Naive thymus-derived CD8-positive, alpha-beta T cell (primary cell): ENCODE results near the gene CFB. TPM values are rescaled to one million over a fixed set of nuclear protein-coding genes. Genes with fewer than 3 reads are reported as not detected.

Experiments used
- ATAC-seq, 2 donors: fragments of 150-1000 bp; cut with Tn5 transposase in 1 of 2; sonication (Bioruptor Pico), chemical (Tn5 transposase) in 1 of 2; 1 replicate in 1 of 2; 2 replicates in 1 of 2; pipeline ENCODE4 v1.10.0; 2021; ENCODE audit warnings: mild to moderate bottlenecking in 2 of 2, moderate library complexity in 2 of 2
- POLR2A ChIA-PET: fragments of 350-600 bp; sonication (Branson Sonifier 250); formaldehyde crosslinking; loops from one replicate; lab custom pipeline; 2021; ENCODE audit warnings: antibody characterized with exemption; lab: Charles Lee
- DNase-seq, 10 donors: peaks; one replicate each; pipeline versions ENCODE4 v3.0.0 to v3.0.0-alpha.2; 2020 to 2022
- H3K27ac Mint-ChIP-seq, 10 donors: one replicate each; pipeline ENCODE4 v1.8.0; 2020 to 2022; ENCODE audit warnings: mild to moderate bottlenecking in 10 of 10, mixed read lengths in 10 of 10, moderate library complexity in 4 of 10, inconsistent platforms in 1 of 10
- H3K27me3 Mint-ChIP-seq, 5 donors: one replicate each; pipeline ENCODE4 v1.8.0; 2021 to 2022; ENCODE audit warnings: mixed read lengths in 5 of 5
- H3K36me3 Mint-ChIP-seq, 3 donors: one replicate each; pipeline ENCODE4 v1.8.0; 2020 to 2022; ENCODE audit warnings: mixed read lengths in 3 of 3, mild to moderate bottlenecking in 2 of 3, inconsistent platforms in 1 of 3
- H3K4me1 Mint-ChIP-seq, 4 donors: one replicate each; pipeline ENCODE4 v1.8.0; 2021 to 2022; ENCODE audit warnings: mixed read lengths in 4 of 4
- H3K4me3 Mint-ChIP-seq, 10 donors: one replicate each; pipeline ENCODE4 v1.8.0; 2020 to 2022; ENCODE audit warnings: mild to moderate bottlenecking in 10 of 10, mixed read lengths in 10 of 10, moderate library complexity in 6 of 10, inconsistent platforms in 1 of 10
- H3K9me3 Mint-ChIP-seq, 9 donors: one replicate each; pipeline ENCODE4 v1.8.0; 2020 to 2022; ENCODE audit warnings: mixed read lengths in 9 of 9, mild to moderate bottlenecking in 3 of 9, inconsistent platforms in 1 of 9, moderate library complexity in 1 of 9
- polyA plus RNA-seq, 3 donors: library from polyadenylated mRNA; unstranded; fragments of 300-500 nt; fragmentation: Illumina TruSeq; gene quantifications; one replicate each; pipeline ENCODE4 v1.2.3, GENCODE V29; 2021
- total RNA-seq, 8 experiments: library from RNA in 2 of 8; stranded (reverse) in 2 of 8; gene quantifications; one replicate each; pipeline ENCODE4 v1.2.3 and lab custom pipeline; 2021 to 2026

Gene CFB
- total and polyA plus RNA-seq, 5 experiments from 2014 or later = 0.22 to 1.4 (median 0.81) TPM; not detected in 1

DNA sequence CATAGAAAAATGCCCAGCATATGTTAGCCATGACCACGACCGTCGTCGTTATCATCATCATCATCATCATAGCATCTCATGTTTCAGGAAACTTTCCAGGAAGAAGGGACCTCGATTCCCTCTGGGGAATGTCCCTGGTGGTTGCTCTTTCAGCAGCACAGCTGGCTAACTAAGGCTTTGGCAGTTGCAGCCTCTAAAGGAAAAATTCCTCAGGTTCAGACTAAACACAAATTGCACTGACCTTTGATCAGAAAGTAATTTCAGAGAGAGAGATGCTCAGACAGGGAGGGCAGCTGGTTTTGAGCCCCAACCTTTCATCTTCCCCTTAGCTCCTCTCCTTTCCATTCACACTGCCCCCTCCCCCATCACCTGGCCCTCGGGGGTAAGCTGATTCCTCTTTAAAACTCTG is 5.6 kb upstream of the CFB start:
- no peak for DNase-seq
- ATAC-seq = no peak
- no peaks in the 10 kb centered on the region for H3K9me3 Mint-ChIP-seq
- H3K4me1 Mint-ChIP-seq = peaks cover 0 to 5% (median 0%) of the 10 kb centered on the region in 4 donors
- H3K4me3 Mint-ChIP-seq = no peak overlapping the region
- POLR2A ChIA-PET = no interaction called here
- no peaks in the 10 kb centered on the region for H3K36me3 Mint-ChIP-seq
- no peak overlapping the region for H3K27ac Mint-ChIP-seq
- H3K27me3 Mint-ChIP-seq = peaks cover 0 to 9% (median 8%) of the 10 kb centered on the region in 5 donors

DNA sequence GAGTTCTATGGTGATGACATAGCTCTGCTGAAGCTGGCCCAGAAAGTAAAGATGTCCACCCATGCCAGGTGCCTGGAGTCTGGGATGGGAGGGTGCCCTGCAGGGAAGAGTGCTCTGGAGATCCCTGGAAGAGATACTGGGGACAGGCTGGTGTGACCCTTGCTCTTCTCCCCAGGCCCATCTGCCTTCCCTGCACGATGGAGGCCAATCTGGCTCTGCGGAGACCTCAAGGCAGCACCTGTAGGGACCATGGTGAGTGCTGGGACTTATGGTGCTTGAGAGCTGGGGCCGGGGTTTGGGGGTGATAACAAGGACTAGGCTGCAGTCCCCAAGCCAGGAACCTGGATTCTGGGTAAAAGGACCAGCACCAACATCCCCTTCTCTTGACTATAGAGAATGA is 2.2 kb upstream of the CFB start:
- no peaks in the 10 kb centered on the region for H3K9me3 Mint-ChIP-seq
- POLR2A ChIA-PET = no interaction called here
- DNase-seq = peak in 1 of 10 donors; percentile 48
- ATAC-seq = no peak
- no peak overlapping the region for H3K27ac Mint-ChIP-seq
- peaks cover 0 to 13% (median 1%) of the 10 kb centered on the region in 4 donors for H3K4me1 Mint-ChIP-seq
- no peak overlapping the region for H3K4me3 Mint-ChIP-seq
- H3K27me3 Mint-ChIP-seq = peaks cover 0 to 9% (median 8%) of the 10 kb centered on the region in 5 donors
- no peaks in the 10 kb centered on the region for H3K36me3 Mint-ChIP-seq

DNA sequence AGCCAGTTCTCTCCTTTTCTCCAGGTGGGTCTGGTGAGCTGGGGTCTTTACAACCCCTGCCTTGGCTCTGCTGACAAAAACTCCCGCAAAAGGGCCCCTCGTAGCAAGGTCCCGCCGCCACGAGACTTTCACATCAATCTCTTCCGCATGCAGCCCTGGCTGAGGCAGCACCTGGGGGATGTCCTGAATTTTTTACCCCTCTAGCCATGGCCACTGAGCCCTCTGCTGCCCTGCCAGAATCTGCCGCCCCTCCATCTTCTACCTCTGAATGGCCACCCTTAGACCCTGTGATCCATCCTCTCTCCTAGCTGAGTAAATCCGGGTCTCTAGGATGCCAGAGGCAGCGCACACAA is 765 bp upstream of the CFB start:
- no peaks in the 10 kb centered on the region for H3K9me3 Mint-ChIP-seq
- H3K27me3 Mint-ChIP-seq = peaks cover 0 to 9% (median 8%) of the 10 kb centered on the region in 5 donors
- H3K4me3 Mint-ChIP-seq = no peak overlapping the region
- no peak overlapping the region for H3K27ac Mint-ChIP-seq
- DNase-seq (peak in 1 of 10 donors; percentile 24), ATAC-seq (no peak)
- POLR2A ChIA-PET = no interaction called here
- no peaks in the 10 kb centered on the region for H3K36me3 Mint-ChIP-seq
- peaks cover 0 to 15% (median 1%) of the 10 kb centered on the region in 4 donors for H3K4me1 Mint-ChIP-seq

DNA sequence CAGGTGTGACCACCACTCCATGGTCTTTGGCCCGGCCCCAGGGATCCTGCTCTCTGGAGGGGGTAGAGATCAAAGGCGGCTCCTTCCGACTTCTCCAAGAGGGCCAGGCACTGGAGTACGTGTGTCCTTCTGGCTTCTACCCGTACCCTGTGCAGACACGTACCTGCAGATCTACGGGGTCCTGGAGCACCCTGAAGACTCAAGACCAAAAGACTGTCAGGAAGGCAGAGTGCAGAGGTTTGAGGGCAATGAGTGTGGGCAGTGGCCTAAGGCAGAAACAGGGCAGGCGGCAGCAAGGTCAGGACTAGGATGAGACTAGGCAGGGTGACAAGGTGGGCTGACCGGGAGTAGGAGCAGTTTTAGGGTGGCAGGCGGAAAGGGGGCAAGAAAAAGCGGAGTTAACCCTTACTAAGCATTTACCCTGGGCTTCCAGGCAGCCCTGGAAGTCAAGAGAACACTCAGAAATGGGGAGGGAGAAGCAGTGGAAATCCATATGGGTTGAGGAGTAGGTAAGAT is 533 bp downstream of the CFB start:
- Mint-ChIP-seq H3K27me3 (peaks cover 0 to 9% (median 8%) of the 10 kb centered on the region in 5 donors), H3K9me3 (no peaks in the 10 kb centered on the region), H3K27ac (peak overlapping the region in 2 of 10 donors; percentile 15 to 59), H3K36me3 (peaks cover 0 to 2% (median 0%) of the 10 kb centered on the region in 3 donors), H3K4me1 (peaks cover 0 to 15% (median 1%) of the 10 kb centered on the region in 4 donors), H3K4me3 (no peak overlapping the region)
- POLR2A ChIA-PET = no interaction called here
- ATAC-seq (no peak), DNase-seq (no peak)

- Mint-ChIP-seq H3K4me3 (no peak overlapping the region), H3K27ac (peak overlapping the region in 3 of 10 donors; percentile 28 to 69 (median 55)), H3K27me3 (peaks cover 0 to 8% (median 6%) of the 10 kb centered on the region in 5 donors), H3K36me3 (peaks cover 0 to 2% (median 0%) of the 10 kb centered on the region in 3 donors), H3K4me1 (peaks cover 0 to 14% (median 1%) of the 10 kb centered on the region in 4 donors), H3K9me3 (no peaks in the 10 kb centered on the region)
- POLR2A ChIA-PET = no interaction called here
- no peak for ATAC-seq
- DNase-seq = no peak
Measured at GRCh38 chr6:31947070-31947675, 1.3 kb downstream of the CFB start.

GRCh38 chr6:31947864-31948263 is 2.0 kb downstream of the CFB start:
- no peak for DNase-seq
- H3K27ac Mint-ChIP-seq = peak overlapping the region in 4 of 10 donors; percentile 19 to 69 (median 28)
- H3K36me3 Mint-ChIP-seq = peaks cover 0 to 8% (median 0%) of the 10 kb centered on the region in 3 donors
- no peak for ATAC-seq
- H3K9me3 Mint-ChIP-seq = no peaks in the 10 kb centered on the region
- H3K4me3 Mint-ChIP-seq = no peak overlapping the region
- POLR2A ChIA-PET = no interaction called here
- H3K27me3 Mint-ChIP-seq = peaks cover 0 to 1% (median 0%) of the 10 kb centered on the region in 5 donors
- H3K4me1 Mint-ChIP-seq = peaks cover 0 to 10% (median 1%) of the 10 kb centered on the region in 4 donors

DNA sequence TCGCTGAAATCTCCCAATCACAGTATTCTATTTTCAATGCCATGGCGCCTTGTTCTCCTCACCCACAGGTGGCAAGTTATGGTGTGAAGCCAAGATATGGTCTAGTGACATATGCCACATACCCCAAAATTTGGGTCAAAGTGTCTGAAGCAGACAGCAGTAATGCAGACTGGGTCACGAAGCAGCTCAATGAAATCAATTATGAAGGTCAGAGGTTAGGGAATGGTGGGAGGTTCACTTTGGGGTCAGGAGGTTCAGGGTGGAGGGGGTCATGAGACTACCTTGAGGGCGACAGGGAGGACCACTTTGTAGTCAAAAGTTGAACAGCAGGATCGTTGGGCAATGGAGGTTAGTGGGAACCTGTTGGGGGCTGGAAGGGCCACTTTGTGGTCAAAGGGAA is 2.4 kb downstream of the CFB start:
- peaks cover 0 to 1% (median 0%) of the 10 kb centered on the region in 5 donors for H3K27me3 Mint-ChIP-seq
- POLR2A ChIA-PET = no interaction called here
- DNase-seq (no peak), ATAC-seq (no peak)
- peak overlapping the region in 1 of 10 donors; percentile 4 for H3K4me3 Mint-ChIP-seq
- peaks cover 1 to 12% (median 2%) of the 10 kb centered on the region in 3 donors for H3K36me3 Mint-ChIP-seq
- H3K27ac Mint-ChIP-seq = peak overlapping the region in 3 of 10 donors; percentile 29 to 65 (median 63)
- no peaks in the 10 kb centered on the region for H3K9me3 Mint-ChIP-seq
- peaks cover 0 to 12% (median 1%) of the 10 kb centered on the region in 4 donors for H3K4me1 Mint-ChIP-seq

DNA sequence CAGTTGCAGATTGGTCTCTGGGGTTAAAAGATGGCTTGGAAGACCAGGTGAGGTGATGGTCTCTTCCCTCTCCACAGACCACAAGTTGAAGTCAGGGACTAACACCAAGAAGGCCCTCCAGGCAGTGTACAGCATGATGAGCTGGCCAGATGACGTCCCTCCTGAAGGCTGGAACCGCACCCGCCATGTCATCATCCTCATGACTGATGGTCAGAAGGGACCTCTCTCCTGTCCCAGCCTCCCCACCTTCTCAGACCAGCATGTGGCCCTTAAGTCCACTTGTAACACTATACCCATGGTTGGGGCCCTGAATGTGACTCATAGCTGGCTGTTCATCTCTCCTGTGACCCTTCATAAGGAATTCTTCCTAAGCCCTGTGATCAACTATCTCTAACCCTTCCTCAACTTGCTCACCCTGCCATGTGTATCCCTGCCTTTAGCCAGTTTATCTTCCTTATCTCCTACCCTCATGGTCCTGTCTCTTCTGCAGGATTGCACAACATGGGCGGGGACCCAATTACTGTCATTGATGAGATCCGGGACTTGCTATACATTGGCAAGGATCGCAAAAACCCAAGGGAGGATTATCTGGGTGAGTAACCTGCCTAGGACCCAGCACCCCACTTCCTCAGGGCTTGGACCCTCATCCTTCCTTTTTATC is 3.0 kb downstream of the CFB start:
- Mint-ChIP-seq H3K27me3 (peaks cover 0 to 1% (median 0%) of the 10 kb centered on the region in 5 donors), H3K27ac (peak overlapping the region in 5 of 10 donors; percentile 0 to 82 (median 47)), H3K36me3 (peaks cover 4 to 18% (median 7%) of the 10 kb centered on the region in 3 donors), H3K4me1 (peaks cover 0 to 13% (median 1%) of the 10 kb centered on the region in 4 donors), H3K4me3 (no peak overlapping the region), H3K9me3 (no peaks in the 10 kb centered on the region)
- no peak for ATAC-seq
- POLR2A ChIA-PET = interaction anchor here (0.6 kb wide), 1 partner anchor 41 kb away, joined by 8 read pairs; no protein-coding TSS in a partner anchor
- DNase-seq = peak in 1 of 10 donors; percentile 24

DNA sequence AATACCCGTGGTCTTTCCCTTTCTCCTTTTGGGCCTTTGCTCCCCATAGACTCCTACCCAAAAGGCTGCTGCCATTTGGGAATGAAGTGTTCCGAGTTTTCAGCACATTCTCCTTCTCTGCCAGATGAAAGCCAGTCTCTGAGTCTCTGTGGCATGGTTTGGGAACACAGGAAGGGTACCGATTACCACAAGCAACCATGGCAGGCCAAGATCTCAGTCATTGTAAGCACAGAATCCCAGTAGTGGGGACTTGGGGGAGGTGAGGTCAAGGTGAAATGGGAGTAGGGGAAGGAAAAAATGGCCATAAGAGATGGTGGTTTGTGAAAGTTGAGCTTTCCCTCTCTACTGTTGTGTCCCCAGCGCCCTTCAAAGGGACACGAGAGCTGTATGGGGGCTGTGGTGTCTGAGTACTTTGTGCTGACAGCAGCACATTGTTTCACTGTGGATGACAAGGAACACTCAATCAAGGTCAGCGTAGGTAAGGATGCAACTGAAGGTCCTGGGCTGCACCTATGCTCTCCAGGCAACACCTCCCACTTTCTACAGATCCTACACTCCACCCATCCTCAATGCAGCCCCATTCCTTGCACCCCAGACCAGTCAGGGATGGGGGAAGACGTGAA is 4.1 kb downstream of the CFB start:
- ATAC-seq (no peak), DNase-seq (peak in 1 of 10 donors; percentile 13)
- H3K9me3 Mint-ChIP-seq = no peaks in the 10 kb centered on the region
- H3K36me3 Mint-ChIP-seq = peaks cover 4 to 29% (median 12%) of the 10 kb centered on the region in 3 donors
- POLR2A ChIA-PET = no interaction called here
- peak overlapping the region in 5 of 10 donors; percentile 0 to 82 (median 27) for H3K27ac Mint-ChIP-seq
- no peak overlapping the region for H3K4me3 Mint-ChIP-seq
- peaks cover 0 to 1% (median 0%) of the 10 kb centered on the region in 5 donors for H3K27me3 Mint-ChIP-seq
- peaks cover 0 to 13% (median 1%) of the 10 kb centered on the region in 4 donors for H3K4me1 Mint-ChIP-seq

- peak overlapping the region in 5 of 10 donors; percentile 29 to 81 (median 41) for H3K27ac Mint-ChIP-seq
- DNase-seq = peak in 1 of 10 donors; percentile 64
- no peak overlapping the region for H3K4me3 Mint-ChIP-seq
- H3K27me3 Mint-ChIP-seq = no peaks in the 10 kb centered on the region
- H3K9me3 Mint-ChIP-seq = no peaks in the 10 kb centered on the region
- peak; percentile 25 to 48 for ATAC-seq
- POLR2A ChIA-PET = interaction anchor here (0.8 to 1.0 kb wide), 2 partner anchors 48 to 225 kb away, joined by 3 read pairs; no protein-coding TSS in a partner anchor
- H3K4me1 Mint-ChIP-seq = peaks cover 2 to 14% (median 4%) of the 10 kb centered on the region in 4 donors
- H3K36me3 Mint-ChIP-seq = peaks cover 4 to 51% (median 15%) of the 10 kb centered on the region in 3 donors
Measured at GRCh38 chr6:31952140-31952805, 6.4 kb downstream of the CFB start.

- ATAC-seq (peak in 1 of 2 donors; percentile 10), DNase-seq (no peak)
- POLR2A ChIA-PET = interaction anchor here (1.0 kb wide), 1 partner anchor 49 kb away, joined by 3 read pairs; no protein-coding TSS in a partner anchor
- no peak overlapping the region for H3K4me3 Mint-ChIP-seq
- H3K36me3 Mint-ChIP-seq = peaks cover 4 to 51% (median 15%) of the 10 kb centered on the region in 3 donors
- peaks cover 8 to 15% (median 9%) of the 10 kb centered on the region in 4 donors for H3K4me1 Mint-ChIP-seq
- no peaks in the 10 kb centered on the region for H3K27me3 Mint-ChIP-seq
- H3K9me3 Mint-ChIP-seq = no peaks in the 10 kb centered on the region
- H3K27ac Mint-ChIP-seq = peak overlapping the region in 7 of 10 donors; percentile 15 to 81 (median 36)
Measured at GRCh38 chr6:31952890-31953289, 7.0 kb downstream of the CFB start.

- Mint-ChIP-seq H3K36me3 (peaks cover 4 to 51% (median 17%) of the 10 kb centered on the region in 3 donors), H3K27ac (peak overlapping the region in 4 of 10 donors; percentile 32 to 73 (median 58)), H3K27me3 (no peaks in the 10 kb centered on the region), H3K4me3 (peak overlapping the region in 2 of 10 donors; percentile 22 to 56), H3K4me1 (peaks cover 12 to 24% (median 22%) of the 10 kb centered on the region in 4 donors), H3K9me3 (peaks cover 0 to 1% (median 0%) of the 10 kb centered on the region in 9 donors)
- DNase-seq (no peak), ATAC-seq (no peak)
- POLR2A ChIA-PET = no interaction called here
Measured at GRCh38 chr6:31954511-31954910, 8.6 kb downstream of the CFB start.
